ENCODE measurements around the gene TM9SF1. TPM values are rescaled to one million over a fixed set of nuclear protein-coding genes. Genes with fewer than 3 reads are reported as not detected.

TM9SF1 gene
- total RNA-seq, 1 donor from 2014 or later: 51.0 TPM

GRCh38 chr14:24197056-24197450 lies 1.8 kb upstream of the TM9SF1 start:
- no peak for DNase-seq (ENCODE audit: low spot score)

GRCh38 chr14:24196071-24197055 lies 1.1 kb upstream of the TM9SF1 start:
- no peak for DNase-seq (ENCODE audit: low spot score)

- no peak for DNase-seq (ENCODE audit: low spot score)
Measured at GRCh38 chr14:24194873-24195185, 412 bp downstream of the TM9SF1 start.

GRCh38 chr14:24194186-24194872 lies 912 bp downstream of the TM9SF1 start:
- DNase-seq (ENCODE audit: low spot score): no peak

DNA sequence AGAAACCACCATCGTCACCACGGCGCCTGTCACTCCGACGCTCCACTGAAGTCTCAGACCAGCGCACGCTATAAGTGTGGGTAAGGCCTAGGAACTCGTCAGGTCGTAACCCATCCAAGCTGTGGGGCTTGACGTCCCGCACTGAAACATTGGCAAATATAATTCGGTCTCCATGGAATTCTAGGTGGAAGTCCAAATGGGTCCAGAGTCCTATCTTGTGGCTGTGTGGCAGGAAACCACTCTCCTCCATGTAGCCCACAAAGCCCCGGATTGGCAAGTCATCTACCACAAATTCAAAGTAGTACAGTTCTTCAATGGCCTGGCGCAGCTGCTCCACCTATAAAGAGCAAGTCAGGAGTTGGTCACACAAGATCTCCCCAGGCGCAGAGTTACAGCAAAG lies 2.3 kb downstream of the TM9SF1 start:
- no peak for DNase-seq (ENCODE audit: low spot score)

DNA sequence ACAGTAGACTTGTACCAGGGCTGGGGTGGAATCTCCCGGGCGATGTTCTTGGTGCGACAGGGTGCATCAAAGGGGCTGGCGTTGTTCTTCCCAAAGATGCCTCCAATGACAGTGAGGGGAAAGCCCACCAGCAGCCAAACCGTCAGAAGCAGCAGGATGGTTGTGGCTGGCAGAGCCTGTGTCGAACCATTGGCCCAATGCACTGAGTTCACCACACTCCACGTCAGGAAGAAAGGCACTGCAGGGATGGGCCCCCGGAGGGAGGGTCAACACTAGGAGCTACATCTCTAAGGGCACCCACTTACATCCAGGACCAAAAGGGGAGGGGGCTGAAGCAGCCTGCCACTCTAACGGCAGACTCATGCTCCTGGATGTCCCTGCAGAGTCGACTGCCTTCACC lies 4.8 kb downstream of the TM9SF1 start:
- no peak for DNase-seq (ENCODE audit: low spot score)

- no peak for DNase-seq (ENCODE audit: low spot score)
Measured at GRCh38 chr14:24189460-24189859, 5.8 kb downstream of the TM9SF1 start.

DNA sequence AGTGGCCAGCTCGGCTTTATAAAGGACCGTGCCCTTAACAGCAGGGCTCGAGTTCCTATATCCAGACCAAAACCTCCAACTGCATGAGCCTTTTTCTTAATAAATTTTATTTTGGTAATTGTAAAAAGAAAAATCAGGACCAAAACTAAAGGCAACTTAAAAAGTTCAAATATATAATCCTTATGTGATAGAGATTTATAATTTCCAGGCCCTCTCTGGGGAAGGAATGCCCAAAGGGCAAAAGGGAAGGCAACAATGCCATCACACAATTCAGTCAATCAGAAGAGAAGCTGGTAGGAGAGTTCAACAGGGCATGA lies 6.2 kb downstream of the TM9SF1 start:
- DNase-seq (ENCODE audit: low spot score): no peak

GRCh38 chr14:24188251-24189058 lies 6.8 kb downstream of the TM9SF1 start, which contains the start of gene IPO4:
TSS of gene IPO4 (minus strand) at chr14:24188816. CDS start at chr14:24188787, 29 bp downstream.
- peak; percentile 96 for DNase-seq (ENCODE audit: low spot score)

DNA sequence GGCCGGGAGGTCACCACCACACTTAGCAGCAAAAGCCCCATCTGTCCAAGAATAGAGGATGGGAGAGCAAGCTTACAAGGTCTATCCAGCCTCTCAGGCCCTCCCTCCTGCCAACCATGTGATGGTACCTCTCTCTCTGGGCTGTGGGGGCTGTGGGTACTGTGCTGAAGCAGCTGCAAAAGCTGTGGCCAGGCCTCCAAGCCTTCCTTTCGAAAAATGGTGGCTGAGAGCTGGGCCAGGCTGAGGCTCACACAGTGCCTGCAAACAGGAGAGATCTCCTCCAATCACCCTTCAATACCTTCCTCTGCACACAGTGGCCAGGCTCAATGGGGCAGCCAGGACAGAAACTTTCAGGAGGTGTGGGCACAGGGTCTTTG lies 7.7 kb downstream of the TM9SF1 start:
- DNase-seq (ENCODE audit: low spot score): no peak

DNA sequence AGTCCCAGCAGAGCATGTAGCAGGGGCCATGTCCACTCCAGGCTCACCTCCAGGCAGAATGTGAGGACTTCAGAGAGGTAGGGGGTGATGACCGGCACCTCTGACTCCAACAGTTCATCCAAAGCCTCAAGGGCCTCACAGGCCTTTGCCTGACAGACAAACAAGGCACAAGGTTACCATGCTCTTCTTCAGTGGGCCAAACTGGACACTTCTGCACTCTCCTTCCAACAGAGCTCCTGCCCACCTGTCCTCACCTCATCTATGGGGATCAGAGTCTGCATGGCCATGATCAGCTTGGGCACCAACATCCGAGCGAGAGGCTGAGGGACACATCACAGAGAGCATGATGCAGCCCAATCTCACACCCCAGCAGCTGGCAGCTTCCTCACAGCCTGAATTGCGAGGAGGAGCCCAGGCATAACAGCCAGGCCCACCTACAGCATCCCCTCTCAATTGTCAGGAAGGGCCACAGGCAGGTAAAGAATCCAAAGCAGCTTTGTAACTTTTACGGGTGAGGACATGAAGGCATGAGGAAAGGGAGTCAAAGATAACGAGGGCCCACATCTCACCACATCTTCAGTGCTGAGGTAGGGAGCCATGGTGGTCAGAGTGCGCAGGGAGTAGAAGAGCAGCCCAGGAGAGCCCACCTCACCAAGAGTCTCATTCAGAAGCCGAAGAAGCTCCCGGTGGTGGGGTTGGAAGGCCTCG lies 8.3 kb downstream of the TM9SF1 start:
- DNase-seq (ENCODE audit: low spot score): no peak

- DNase-seq (ENCODE audit: low spot score): no peak
Measured at GRCh38 chr14:24185741-24186140, 9.5 kb downstream of the TM9SF1 start.

- no peak for DNase-seq (ENCODE audit: low spot score)
Measured at GRCh38 chr14:24185026-24185425, 10.2 kb downstream of the TM9SF1 start.

- DNase-seq (ENCODE audit: low spot score): no peak
Measured at GRCh38 chr14:24184104-24184970, 10.9 kb downstream of the TM9SF1 start.

- no peak for DNase-seq (ENCODE audit: low spot score)
Measured at GRCh38 chr14:24183014-24183481, 12.2 kb downstream of the TM9SF1 start.

DNA sequence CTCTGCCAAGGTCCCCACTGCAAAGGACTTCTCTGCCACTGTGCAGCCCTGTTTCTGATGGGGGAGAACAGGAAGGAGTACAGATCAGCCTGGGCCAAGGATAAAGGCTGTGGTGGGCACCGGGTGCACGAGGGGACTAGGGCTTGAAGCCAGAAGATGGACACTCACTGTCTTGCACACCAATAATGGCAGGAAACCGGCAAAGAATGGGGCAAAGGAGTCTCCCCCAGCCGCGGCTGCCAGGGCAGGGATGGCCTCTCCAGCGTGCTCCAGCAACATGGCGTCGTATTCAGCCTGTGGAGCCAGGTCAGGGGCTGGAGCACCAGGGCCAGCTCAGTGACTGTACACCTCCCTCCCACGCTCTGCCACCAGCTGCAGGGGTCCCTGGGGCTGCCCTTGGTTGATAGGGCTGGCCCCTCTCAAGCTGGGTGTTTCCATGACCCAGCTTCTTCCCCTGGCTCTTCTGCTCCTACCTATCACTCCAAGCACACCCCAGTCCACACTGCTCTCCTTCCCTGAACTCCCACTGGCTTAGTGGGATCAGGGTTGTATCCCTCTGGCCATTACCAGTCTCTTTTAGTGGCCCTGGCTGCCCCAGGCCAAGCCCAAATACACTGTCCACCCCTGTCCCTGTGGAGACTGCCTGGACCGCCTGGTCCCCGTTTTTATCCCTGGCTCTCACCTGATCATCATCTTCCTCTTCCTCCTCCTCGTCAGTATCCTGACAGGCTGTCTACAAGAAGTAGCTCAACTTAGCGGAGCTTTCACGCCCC lies 12.9 kb downstream of the TM9SF1 start:
- DNase-seq (ENCODE audit: low spot score): no peak

DNA sequence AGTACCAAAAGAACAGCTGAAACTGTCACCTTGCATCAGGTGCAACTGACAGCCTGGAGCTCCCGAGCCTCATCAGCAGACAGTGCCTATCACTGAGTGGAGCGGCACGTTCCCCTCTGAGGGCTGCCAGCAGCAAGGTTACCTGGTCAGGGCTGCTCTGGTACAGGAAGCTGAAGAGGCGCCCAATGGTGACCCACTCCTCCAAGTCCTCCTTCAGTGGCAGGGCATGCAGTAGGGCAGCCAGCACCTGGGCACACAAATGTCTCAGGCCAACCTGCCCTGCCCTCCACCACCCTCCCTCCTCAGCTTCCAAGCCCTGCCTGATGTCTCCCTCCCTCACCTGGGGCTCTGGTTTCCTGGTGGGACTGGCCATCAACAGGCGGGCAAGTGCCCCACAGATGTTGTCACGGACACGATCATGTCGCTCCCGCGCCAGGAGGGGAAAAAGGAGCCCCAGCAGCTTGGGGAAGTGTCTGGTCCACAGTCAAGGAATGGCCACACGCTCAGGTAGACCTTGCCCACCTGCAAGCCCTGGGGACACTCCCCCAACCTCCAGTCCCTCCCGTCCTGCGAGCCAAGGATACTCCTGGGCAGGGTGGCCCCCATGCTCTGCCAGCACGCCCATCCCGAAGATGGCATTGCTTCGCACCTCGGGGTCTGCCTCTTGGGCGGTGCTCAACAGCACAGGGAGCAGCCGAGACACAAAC lies 13.7 kb downstream of the TM9SF1 start:
- no peak for DNase-seq (ENCODE audit: low spot score)

DNA sequence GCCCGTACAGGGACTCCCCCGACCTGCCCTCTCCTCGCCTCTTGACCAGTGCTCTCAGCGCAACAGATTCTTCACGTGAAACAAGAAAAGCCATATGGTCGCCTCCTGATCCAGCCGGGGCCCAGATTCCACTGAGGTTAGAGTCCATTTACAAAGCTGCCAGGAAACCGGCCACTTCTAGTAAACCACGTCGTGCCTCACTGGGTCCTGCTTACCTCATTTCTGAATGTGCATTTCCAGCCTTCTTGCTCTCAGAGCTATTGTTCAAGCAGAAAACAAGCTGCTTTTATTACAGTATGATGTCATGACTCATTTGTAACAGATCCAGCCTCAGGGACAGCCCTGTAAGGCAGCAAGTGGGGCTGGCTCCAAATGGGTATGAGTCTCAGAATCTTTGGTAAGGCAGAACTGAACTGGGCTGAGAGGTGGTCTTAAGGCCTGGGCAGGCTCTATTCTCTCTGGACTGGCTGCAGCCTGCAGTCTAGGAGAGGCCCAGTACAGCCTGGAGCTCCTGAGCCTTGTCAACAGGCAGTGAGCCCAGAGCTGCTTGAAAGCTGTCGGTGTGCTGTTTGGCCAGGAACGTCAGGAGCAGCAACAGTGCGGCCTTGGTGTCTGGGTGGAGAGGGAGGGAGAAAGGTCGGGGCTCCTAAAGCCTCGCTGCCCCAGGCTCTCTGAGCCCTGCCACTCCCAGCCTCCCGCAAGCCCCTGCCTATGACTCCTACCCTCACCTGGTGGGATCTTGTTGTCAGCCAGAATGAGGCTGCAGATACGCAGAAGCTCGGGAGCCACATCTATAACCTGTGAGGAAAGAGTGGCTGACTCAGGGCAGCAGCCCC lies 15.1 kb downstream of the TM9SF1 start:
- DNase-seq (ENCODE audit: low spot score): no peak
